OCI-LY1 (cell line): ENCODE measurements around the gene UBAP1.

Experiments used
- EZH2 ChIP-seq: fragments of 200-600 bp; sonication (generic), shearing (Covaris generic); IDR thresholded peaks from 2 replicates; pipeline ENCODE4 v1.8.0; 2017; ENCODE audit warnings: borderline replicate concordance, mixed run types, mild to moderate bottlenecking, antibody characterized with exemption, low read length, moderate library complexity, mixed read lengths
- TF ChIP-seq, protein P1 (sequence below): fragments of 200-600 bp; sonication (generic), shearing (Covaris generic); IDR thresholded peaks from 2 replicates; pipeline ENCODE4 v1.5.1; 2017; ENCODE audit warnings: mild to moderate bottlenecking, antibody characterized with exemption, low read length, moderate library complexity, mixed read lengths

DNA sequence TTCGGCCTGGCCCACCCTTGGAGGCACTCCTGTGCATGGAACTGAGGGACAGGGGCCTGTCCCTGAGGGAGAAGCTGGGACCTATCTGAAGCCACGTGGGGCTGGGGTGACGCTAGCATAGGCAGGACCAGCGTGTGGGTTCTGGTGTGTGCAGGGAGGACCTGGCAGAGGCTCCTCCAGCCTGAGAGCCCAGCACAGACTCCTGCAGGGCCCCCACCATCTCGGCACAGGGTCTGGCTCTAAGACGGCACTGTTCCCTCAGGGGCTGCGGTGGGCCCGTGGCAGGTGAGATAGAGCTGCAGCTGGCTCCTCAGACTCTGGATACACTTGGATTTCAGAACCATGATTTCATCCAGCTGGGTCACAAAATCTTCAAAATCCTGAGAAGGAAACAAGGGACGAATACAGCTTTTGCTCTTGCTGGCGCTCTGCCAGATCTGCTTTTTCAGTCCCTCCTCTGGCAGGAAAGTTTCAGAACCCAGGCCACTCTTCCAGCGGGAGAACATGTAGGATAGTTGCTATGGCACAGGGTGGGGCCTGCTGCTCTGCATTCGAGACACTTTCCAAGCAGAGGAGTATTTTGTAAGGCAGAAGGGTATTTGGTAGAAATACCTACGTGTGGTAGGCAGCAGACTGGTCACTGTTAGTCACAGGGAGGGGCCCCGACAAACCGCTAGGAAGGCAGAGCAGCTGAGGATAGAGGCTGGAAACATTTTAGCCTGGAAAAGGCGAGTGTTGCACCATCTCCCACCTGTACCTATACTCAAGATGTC lies 75.5 kb downstream of the UBAP1 start:
- TF ChIP-seq, protein P1, sequence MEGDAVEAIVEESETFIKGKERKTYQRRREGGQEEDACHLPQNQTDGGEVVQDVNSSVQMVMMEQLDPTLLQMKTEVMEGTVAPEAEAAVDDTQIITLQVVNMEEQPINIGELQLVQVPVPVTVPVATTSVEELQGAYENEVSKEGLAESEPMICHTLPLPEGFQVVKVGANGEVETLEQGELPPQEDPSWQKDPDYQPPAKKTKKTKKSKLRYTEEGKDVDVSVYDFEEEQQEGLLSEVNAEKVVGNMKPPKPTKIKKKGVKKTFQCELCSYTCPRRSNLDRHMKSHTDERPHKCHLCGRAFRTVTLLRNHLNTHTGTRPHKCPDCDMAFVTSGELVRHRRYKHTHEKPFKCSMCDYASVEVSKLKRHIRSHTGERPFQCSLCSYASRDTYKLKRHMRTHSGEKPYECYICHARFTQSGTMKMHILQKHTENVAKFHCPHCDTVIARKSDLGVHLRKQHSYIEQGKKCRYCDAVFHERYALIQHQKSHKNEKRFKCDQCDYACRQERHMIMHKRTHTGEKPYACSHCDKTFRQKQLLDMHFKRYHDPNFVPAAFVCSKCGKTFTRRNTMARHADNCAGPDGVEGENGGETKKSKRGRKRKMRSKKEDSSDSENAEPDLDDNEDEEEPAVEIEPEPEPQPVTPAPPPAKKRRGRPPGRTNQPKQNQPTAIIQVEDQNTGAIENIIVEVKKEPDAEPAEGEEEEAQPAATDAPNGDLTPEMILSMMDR, result no peak
- no peak for TF ChIP-seq EZH2
